ENCODE results near the gene NEGR1.

DNA sequence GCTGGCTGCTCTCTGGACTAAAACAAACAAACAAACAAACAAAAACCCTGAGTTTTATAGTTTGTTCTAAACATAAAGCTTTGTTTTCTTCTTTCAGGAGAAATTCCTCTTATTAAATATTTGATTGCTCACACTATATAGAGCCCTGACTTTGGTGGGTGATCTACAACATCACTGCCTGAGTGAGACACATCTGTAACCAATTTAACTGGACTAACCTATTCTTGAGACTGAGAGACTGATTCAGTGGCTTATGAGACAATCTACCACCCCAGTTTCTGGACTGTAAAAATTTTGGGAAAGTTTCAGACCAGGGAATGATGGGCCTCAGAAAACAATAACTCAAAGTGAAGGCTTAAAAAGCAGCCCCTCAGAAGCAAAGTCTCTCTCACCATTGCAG is 537.0 kb downstream of the NEGR1 start:
- TF ChIP-seq, protein P1, sequence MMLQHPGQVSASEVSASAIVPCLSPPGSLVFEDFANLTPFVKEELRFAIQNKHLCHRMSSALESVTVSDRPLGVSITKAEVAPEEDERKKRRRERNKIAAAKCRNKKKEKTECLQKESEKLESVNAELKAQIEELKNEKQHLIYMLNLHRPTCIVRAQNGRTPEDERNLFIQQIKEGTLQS (CRISPR knock-in tag; conservative IDR thresholded peaks at IDR 0.05): no peak
- no peak for TF ChIP-seq CBFB (CRISPR knock-in tag; IDR thresholded peaks at IDR 0.05; ENCODE audit: low read depth)
- TF ChIP-seq, protein P2, sequence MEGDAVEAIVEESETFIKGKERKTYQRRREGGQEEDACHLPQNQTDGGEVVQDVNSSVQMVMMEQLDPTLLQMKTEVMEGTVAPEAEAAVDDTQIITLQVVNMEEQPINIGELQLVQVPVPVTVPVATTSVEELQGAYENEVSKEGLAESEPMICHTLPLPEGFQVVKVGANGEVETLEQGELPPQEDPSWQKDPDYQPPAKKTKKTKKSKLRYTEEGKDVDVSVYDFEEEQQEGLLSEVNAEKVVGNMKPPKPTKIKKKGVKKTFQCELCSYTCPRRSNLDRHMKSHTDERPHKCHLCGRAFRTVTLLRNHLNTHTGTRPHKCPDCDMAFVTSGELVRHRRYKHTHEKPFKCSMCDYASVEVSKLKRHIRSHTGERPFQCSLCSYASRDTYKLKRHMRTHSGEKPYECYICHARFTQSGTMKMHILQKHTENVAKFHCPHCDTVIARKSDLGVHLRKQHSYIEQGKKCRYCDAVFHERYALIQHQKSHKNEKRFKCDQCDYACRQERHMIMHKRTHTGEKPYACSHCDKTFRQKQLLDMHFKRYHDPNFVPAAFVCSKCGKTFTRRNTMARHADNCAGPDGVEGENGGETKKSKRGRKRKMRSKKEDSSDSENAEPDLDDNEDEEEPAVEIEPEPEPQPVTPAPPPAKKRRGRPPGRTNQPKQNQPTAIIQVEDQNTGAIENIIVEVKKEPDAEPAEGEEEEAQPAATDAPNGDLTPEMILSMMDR (IDR thresholded peaks at IDR 0.05): no peak
- TF ChIP-seq ZNF396 (CRISPR knock-in tag; IDR thresholded peaks at IDR 0.05; ENCODE audit: borderline replicate concordance): no peak
